Skeletal muscle satellite cell (primary cell): ENCODE data around the gene GPALPP1. TPM values are rescaled to one million over a fixed set of nuclear protein-coding genes. Genes with fewer than 3 reads are reported as not detected.
"Not testable (repeated sequence)": the region's sequence is repeated elsewhere in the genome, so short reads cannot be mapped to it uniquely, and the experiment has no call there.

Experiments
- H3K27me3 ChIP-seq: 2 replicates; pipeline ENCODE4 v1.7.0; 2013; ENCODE audit warnings: low read length; ENCODE audit not compliant: control insufficient read depth, insufficient read depth
- H3K36me3 ChIP-seq: 2 replicates; pipeline ENCODE4 v1.7.0; 2013; ENCODE audit warnings: mild to moderate bottlenecking, control low read depth, low read length; ENCODE audit not compliant: insufficient read depth
- H3K4me1 ChIP-seq: 2 replicates; pipeline ENCODE4 v1.7.0; 2013; ENCODE audit warnings: low read length; ENCODE audit not compliant: control insufficient read depth, insufficient read depth
- H3K4me2 ChIP-seq: 2 replicates; pipeline ENCODE4 v1.7.0; 2013; ENCODE audit warnings: mild to moderate bottlenecking, low read length
- H3K4me3 ChIP-seq: 2 replicates; pipeline ENCODE4 v1.7.0; 2013; ENCODE audit warnings: low read length
- H3K9ac ChIP-seq: 2 replicates; pipeline ENCODE4 v1.7.0; 2013; ENCODE audit warnings: mild to moderate bottlenecking, low read depth, low read length, moderate library complexity
- H3K9me3 ChIP-seq: replicated peaks from 2 replicates; pipeline ENCODE4 v1.7.0; 2013; ENCODE audit warnings: mild to moderate bottlenecking, control low read depth, low read length
- total RNA-seq: library from RNA; depleted of rRNA; stranded (reverse); fragments of >200 nt; gene quantifications from 2 replicates; pipeline ENCODE4 v1.2.3, GENCODE V29; 2012; rRNA removed

GPALPP1 gene
- 19.2 and 24.6 TPM in 2 replicates for total RNA-seq

GRCh38 chr13:44989071-44989889, at the start of gene GPALPP1, which contains the start of gene NUFIP1:
GPALPP1 (plus strand) TSS chr13:44989538; CDS start chr13:44989655, 117 bp downstream.
NUFIP1 (minus strand) TSS chr13:44989471; CDS start chr13:44989436, 35 bp downstream.
- Histone ChIP-seq H3K4me2 (peak within 1 kb of the TSS; percentile 89), H3K9ac (peak within 1 kb of the TSS; percentile 97), H3K4me1 (peaks cover 18% of the 10 kb centered on the region), H3K4me3 (peak within 1 kb of the TSS; percentile 92), H3K9me3 (no peaks in the 10 kb centered on the region), H3K27me3 (no peaks in the 10 kb centered on the region), H3K36me3 (peaks cover 8% of the 10 kb centered on the region)

- H3K9ac ChIP-seq, H3K4me2 ChIP-seq, H3K9me3 ChIP-seq, H3K4me3 ChIP-seq, H3K36me3 ChIP-seq, H3K27me3 ChIP-seq, H3K4me1 ChIP-seq: not testable (repeated sequence)
Measured at GRCh38 chr13:44943411-44943810, 45.9 kb upstream of the GPALPP1 start.

- no peak overlapping the region for H3K4me3 ChIP-seq
- H3K4me2 ChIP-seq: no peak overlapping the region
- peaks cover 13% of the 10 kb centered on the region for H3K4me1 ChIP-seq
- H3K9me3 ChIP-seq: no peaks in the 10 kb centered on the region
- no peaks in the 10 kb centered on the region for H3K27me3 ChIP-seq
- H3K36me3 ChIP-seq: peaks cover 9% of the 10 kb centered on the region
- H3K9ac ChIP-seq: no peak overlapping the region
Measured at GRCh38 chr13:44951184-44951583, 38.2 kb upstream of the GPALPP1 start.

- no peaks in the 10 kb centered on the region for H3K9me3 ChIP-seq
- H3K27me3 ChIP-seq: no peaks in the 10 kb centered on the region
- H3K4me1 ChIP-seq: peaks cover 13% of the 10 kb centered on the region
- no peak overlapping the region for H3K4me3 ChIP-seq
- no peak overlapping the region for H3K9ac ChIP-seq
- H3K36me3 ChIP-seq: peaks cover 9% of the 10 kb centered on the region
- no peak overlapping the region for H3K4me2 ChIP-seq
Measured at GRCh38 chr13:44952671-44953070, 36.7 kb upstream of the GPALPP1 start.

DNA sequence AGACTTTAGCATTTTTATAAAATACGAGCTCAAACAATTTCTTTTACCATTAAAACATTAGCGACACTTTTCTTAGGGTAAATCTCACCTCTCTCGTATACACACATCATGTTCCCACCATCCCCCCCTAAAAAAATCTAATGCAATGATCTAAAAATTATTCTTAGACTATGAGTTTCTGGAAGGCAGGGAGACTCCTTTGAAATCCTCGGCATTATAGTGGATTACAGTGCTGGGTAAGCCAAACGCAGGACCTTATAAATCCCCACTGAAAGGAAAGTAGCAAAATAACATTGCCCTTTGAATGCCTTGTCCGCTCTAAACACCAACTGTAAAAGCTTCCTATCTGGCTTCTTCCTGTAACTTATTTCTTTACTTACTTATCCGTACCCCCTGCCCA, 35.1 kb upstream of the GPALPP1 start:
- Histone ChIP-seq H3K9ac (no peak overlapping the region), H3K4me1 (peaks cover 13% of the 10 kb centered on the region), H3K9me3 (no peaks in the 10 kb centered on the region), H3K4me2 (no peak overlapping the region), H3K36me3 (peaks cover 7% of the 10 kb centered on the region), H3K4me3 (no peak overlapping the region), H3K27me3 (no peaks in the 10 kb centered on the region)

GRCh38 chr13:44955406-44955805, 33.9 kb upstream of the GPALPP1 start:
- H3K9ac ChIP-seq: no peak overlapping the region
- H3K4me3 ChIP-seq: no peak overlapping the region
- H3K4me1 ChIP-seq: peaks cover 13% of the 10 kb centered on the region
- no peak overlapping the region for H3K4me2 ChIP-seq
- peaks cover 4% of the 10 kb centered on the region for H3K36me3 ChIP-seq
- H3K27me3 ChIP-seq: no peaks in the 10 kb centered on the region
- H3K9me3 ChIP-seq: no peaks in the 10 kb centered on the region

DNA sequence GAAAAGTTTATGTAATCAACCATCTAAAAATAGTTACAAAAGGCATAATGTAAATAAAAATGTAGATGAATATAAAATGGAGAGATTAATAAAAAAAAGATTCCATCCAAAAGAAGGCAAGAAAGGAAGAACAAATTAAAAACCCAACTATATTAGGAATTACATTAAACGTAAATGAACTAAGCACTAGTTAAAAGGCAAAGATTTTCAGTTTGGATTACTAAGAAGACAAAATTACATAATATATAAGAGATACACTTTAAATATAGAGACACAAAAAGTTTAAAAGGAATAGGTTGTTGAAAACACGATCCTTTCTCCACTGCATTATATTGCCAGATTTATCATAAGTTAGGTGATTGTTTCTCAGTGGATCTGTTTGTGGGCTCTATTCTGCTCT, 27.3 kb upstream of the GPALPP1 start:
- Histone ChIP-seq H3K27me3 (no peaks in the 10 kb centered on the region), H3K9me3 (peaks cover 9% of the 10 kb centered on the region), H3K36me3 (peaks cover 34% of the 10 kb centered on the region), H3K9ac (no peak overlapping the region), H3K4me1 (no peaks in the 10 kb centered on the region), H3K4me3 (no peak overlapping the region), H3K4me2 (no peak overlapping the region)

- Histone ChIP-seq H3K4me3 (no peak overlapping the region), H3K36me3 (peaks cover 15% of the 10 kb centered on the region), H3K9ac (no peak overlapping the region), H3K4me1 (peaks cover 23% of the 10 kb centered on the region), H3K27me3 (no peaks in the 10 kb centered on the region), H3K4me2 (no peak overlapping the region), H3K9me3 (no peaks in the 10 kb centered on the region)
Measured at GRCh38 chr13:44967704-44968433, 21.5 kb upstream of the GPALPP1 start.

GRCh38 chr13:44968434-44968815, 20.9 kb upstream of the GPALPP1 start:
- Histone ChIP-seq H3K4me1 (peaks cover 24% of the 10 kb centered on the region), H3K36me3 (peaks cover 15% of the 10 kb centered on the region), H3K4me3 (no peak overlapping the region), H3K4me2 (no peak overlapping the region), H3K27me3 (no peaks in the 10 kb centered on the region), H3K9me3 (no peaks in the 10 kb centered on the region), H3K9ac (no peak overlapping the region)

DNA sequence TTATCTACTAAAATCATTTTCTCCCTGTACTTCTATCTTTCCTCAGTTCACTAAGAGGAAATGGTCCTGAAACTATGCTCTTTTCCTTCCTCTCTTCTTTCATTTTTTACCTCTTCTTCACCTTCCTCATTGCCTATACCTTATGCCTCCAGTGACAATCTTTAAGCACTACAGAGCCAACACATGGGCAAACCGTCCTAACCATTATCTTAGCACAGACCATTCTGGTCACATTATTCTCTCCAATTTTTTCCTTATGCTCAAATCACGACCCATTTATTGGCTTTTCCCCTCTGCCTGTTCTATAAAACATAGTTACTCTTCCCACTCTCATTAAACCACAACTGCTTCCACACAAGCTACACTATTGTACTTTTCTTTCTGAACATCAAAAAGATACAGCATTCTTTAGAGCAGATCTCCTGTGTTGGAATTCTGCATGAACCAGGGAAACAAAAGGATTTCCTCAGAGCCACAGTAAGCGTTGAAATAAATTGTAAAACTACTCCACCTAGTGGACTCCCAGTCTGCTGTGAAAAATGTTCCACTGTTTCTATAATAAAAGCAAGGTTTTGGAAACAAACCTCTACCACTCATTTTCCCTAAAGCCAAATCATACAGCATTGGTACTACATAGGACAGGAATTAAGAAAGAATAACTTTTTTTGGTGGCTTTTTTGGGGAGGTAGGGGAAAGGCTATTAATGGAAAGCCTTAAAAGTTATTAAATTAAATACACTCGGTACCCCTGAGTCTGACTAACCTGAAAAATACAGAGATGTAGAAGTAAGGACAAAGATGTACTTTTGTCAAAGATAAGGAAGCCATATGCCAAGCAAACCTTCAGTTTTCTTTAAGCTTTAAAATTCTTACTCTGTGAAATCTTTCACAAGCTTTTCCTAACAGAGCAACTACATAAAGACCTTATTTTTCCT, 19.5 kb upstream of the GPALPP1 start:
- no peaks in the 10 kb centered on the region for H3K9me3 ChIP-seq
- peak overlapping the region; percentile 5 for H3K9ac ChIP-seq
- H3K4me3 ChIP-seq: no peak overlapping the region
- peaks cover 11% of the 10 kb centered on the region for H3K36me3 ChIP-seq
- H3K4me2 ChIP-seq: no peak overlapping the region
- H3K27me3 ChIP-seq: no peaks in the 10 kb centered on the region
- H3K4me1 ChIP-seq: peaks cover 29% of the 10 kb centered on the region
